ENCODE data around the gene GP9.

GP9 gene

GRCh38 chr3:129060276-129061022, at the start of gene GP9:
Gene GP9 (plus strand): TSS chr3:129060779. CDS start chr3:129061740, 961 bp downstream.
- no peak for DNase-seq (ENCODE audit: extremely low read depth in 1 of 2, low read depth in 1 of 2)

GRCh38 chr3:129013491-129013891, 47.1 kb upstream of the GP9 start:
- DNase-seq (ENCODE audit: extremely low read depth in 1 of 2, low read depth in 1 of 2), result no peak

GRCh38 chr3:129014148-129014547, 46.4 kb upstream of the GP9 start:
- no peak for DNase-seq (ENCODE audit: extremely low read depth in 1 of 2, low read depth in 1 of 2)

GRCh38 chr3:129014793-129015345, 45.7 kb upstream of the GP9 start:
- DNase-seq (ENCODE audit: extremely low read depth in 1 of 2, low read depth in 1 of 2), result no peak

- no peak for DNase-seq (ENCODE audit: extremely low read depth in 1 of 2, low read depth in 1 of 2)
These were observed 45.0 kb upstream of the GP9 start for GRCh38 chr3:129015388-129016105.

- DNase-seq (ENCODE audit: extremely low read depth in 1 of 2, low read depth in 1 of 2), result peak in 1 of 2 donors; percentile 33
These were observed 44.2 kb upstream of the GP9 start for GRCh38 chr3:129016356-129016719.

GRCh38 chr3:129016720-129017483, 43.7 kb upstream of the GP9 start:
- no peak for DNase-seq (ENCODE audit: extremely low read depth in 1 of 2, low read depth in 1 of 2)

GRCh38 chr3:129017484-129017899, 43.1 kb upstream of the GP9 start:
- DNase-seq (ENCODE audit: extremely low read depth in 1 of 2, low read depth in 1 of 2), result no peak

- no peak for DNase-seq (ENCODE audit: extremely low read depth in 1 of 2, low read depth in 1 of 2)
These were observed 42.3 kb upstream of the GP9 start for GRCh38 chr3:129018271-129018670.

- no peak for DNase-seq (ENCODE audit: extremely low read depth in 1 of 2, low read depth in 1 of 2)
These were observed 41.8 kb upstream of the GP9 start for GRCh38 chr3:129018751-129019150.

GRCh38 chr3:129019266-129019665, 41.3 kb upstream of the GP9 start:
- no peak for DNase-seq (ENCODE audit: extremely low read depth in 1 of 2, low read depth in 1 of 2)

GRCh38 chr3:129020691-129021090, 39.9 kb upstream of the GP9 start:
- DNase-seq (ENCODE audit: extremely low read depth in 1 of 2, low read depth in 1 of 2), result no peak

- DNase-seq (ENCODE audit: extremely low read depth in 1 of 2, low read depth in 1 of 2), result no peak
These were observed 39.4 kb upstream of the GP9 start for GRCh38 chr3:129021140-129021551.

GRCh38 chr3:129022114-129023007, 38.2 kb upstream of the GP9 start:
- DNase-seq (ENCODE audit: extremely low read depth in 1 of 2, low read depth in 1 of 2), result no peak

GRCh38 chr3:129023008-129023358, 37.6 kb upstream of the GP9 start:
- no peak for DNase-seq (ENCODE audit: extremely low read depth in 1 of 2, low read depth in 1 of 2)

GRCh38 chr3:129023909-129024308, 36.7 kb upstream of the GP9 start:
- no peak for DNase-seq (ENCODE audit: extremely low read depth in 1 of 2, low read depth in 1 of 2)

- no peak for DNase-seq (ENCODE audit: extremely low read depth in 1 of 2, low read depth in 1 of 2)
These were observed 35.5 kb upstream of the GP9 start for GRCh38 chr3:129025108-129025507.

GRCh38 chr3:129025691-129026435, 34.7 kb upstream of the GP9 start:
- DNase-seq (ENCODE audit: extremely low read depth in 1 of 2, low read depth in 1 of 2), result no peak

- peak; percentile 77 to 84 for DNase-seq (ENCODE audit: extremely low read depth in 1 of 2, low read depth in 1 of 2)
These were observed 33.6 kb upstream of the GP9 start for GRCh38 chr3:129026728-129027543.
